Mucosa of descending colon (tissue), 3 donors: ENCODE results near the gene URB2. TPM values are rescaled to one million over a fixed set of nuclear protein-coding genes. Genes with fewer than 3 reads are reported as not detected.

Experiments
- ATAC-seq: fragments of 200-7000 bp; cut with Tn5 transposase; one replicate; pipeline ENCODE4 v1.9.1; 2020; ENCODE audit warnings: mild to moderate bottlenecking, moderate library complexity
- DNase-seq, 3 donors: peaks; one replicate each; pipeline ENCODE4 v3.0.0-alpha.2; 2020
- H3K36me3 ChIP-seq: fragments of 200-600 bp; one replicate; pipeline ENCODE4 v1.8.0; 2021; ENCODE audit warnings: low read depth, mild to moderate bottlenecking
- H3K4me1 ChIP-seq: fragments of 200-600 bp; one replicate; pipeline ENCODE4 v1.8.0; 2021; ENCODE audit warnings: low read depth, mild to moderate bottlenecking
- H3K4me3 ChIP-seq: fragments of 200-600 bp; one replicate; pipeline ENCODE4 v1.8.0; 2021; ENCODE audit warnings: mild to moderate bottlenecking
- H3K9me3 ChIP-seq: fragments of 200-600 bp; one replicate; pipeline ENCODE4 v1.8.0; 2021; ENCODE audit warnings: mild to moderate bottlenecking
- intact Hi-C, 2 donors: fragments of 100-400 bp; cut with DNase I in 1 of 2; cut with micrococcal nuclease in 1 of 2; formaldehyde crosslinking; loops; one replicate each; pipeline versions ENCODE4 v1.11.0 to v1.11.1; 2022; cut with DNase I, micrococcal nuclease
- long read RNA-seq, 2 donors: library from polyadenylated mRNA; unstranded; transcript quantifications; one replicate each; pipeline ENCODE4 v2.0.0, GENCODE V29; 2019 to 2021
- total RNA-seq, 3 donors: library from RNA; stranded (reverse); fragmentation: NEBNext Ultra II Directional in 2 of 3; extraction: Animal tissue kit (Norgen Biotek cat#: 25700) in 2 of 3; gene quantifications; one replicate each; pipeline versions ENCODE4 v1.2.1 to v1.2.4, GENCODE V29; 2021 to 2023
- TF ChIP-seq, protein P1 (sequence below): fragments of 200-600 bp; IDR thresholded peaks from one replicate; pipeline ENCODE4 v1.8.0; 2022; ENCODE audit warnings: antibody characterized with exemption, mild to moderate bottlenecking
- donor health status: DM: no; HTN: no; CAD: no; lungs with moderate emphysema.
- donor health status: DM: no; HTN: no; CAD: no.
- donor health status: DM: no; HTN: yes; CAD: no.

Gene URB2
- 1 to 10 TPM; 5.5 to 8.3 (median 6.7) TPM for total RNA-seq
- long read RNA-seq, donor 1, full-length matches to known transcripts = 2 of 3 reads
- long read RNA-seq, donor 1, partial matches to known transcripts = 0 of 3 reads
- long read RNA-seq, donor 1, other reads (novel, unspliced or antisense) = 1 of 3 reads
- long read RNA-seq, donor 2, partial matches to known transcripts = 0 of 2 reads
- long read RNA-seq, donor 2, other reads (novel, unspliced or antisense) = 2 of 2 reads

DNA sequence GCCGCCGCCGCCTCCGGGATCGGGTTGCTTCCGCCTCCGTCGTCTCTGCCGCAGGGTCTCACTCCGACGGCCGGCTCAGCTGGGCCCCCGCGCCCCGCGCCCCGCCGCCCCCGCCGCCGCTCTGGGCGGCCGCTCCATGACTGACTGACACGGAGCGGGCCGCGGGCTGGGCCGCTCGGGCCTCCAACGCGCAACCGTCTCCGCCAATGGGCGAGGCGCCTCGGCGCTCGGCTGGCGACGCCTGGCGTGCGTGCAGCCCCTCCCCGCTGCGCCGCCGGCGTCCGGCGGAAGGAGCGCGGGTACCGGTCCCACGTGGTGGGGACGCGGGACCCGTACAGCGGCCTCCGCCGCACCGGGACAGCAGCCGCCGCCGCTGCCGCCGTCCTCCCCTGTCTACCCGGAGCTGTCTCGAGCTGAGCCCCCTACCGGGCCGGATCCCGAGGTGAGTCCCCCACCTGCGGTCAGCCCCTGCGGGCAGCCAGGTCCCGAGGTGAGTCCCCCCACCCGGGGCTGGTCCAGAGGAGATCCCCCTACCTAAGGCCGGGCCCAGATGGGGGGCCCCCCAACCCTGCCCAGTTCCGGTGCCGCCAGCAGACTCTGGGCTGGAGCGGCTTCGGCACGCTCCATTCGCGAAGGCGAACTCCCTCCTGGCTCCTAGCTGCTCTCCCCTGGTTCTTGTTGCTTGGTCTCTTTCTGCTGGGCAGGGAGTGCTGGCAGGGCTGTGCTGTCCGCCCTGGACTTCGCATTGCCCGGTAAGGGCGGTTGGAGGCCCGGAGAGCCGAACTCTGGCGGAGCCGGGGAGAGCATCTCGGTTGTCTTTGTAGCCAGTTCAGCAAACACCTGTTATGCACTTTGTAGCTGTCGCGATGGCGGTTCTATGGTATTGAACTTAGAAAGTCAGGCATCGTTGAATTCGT is at the start of gene URB2, which contains the start of gene TAF5L:
Gene URB2, plus strand, starts transcription at position 333 of the 917 bp plus-strand sequence. CDS start 1,387 bp downstream, outside the sequence.
Gene TAF5L, minus strand, starts transcription at position 208 of the 917 bp plus-strand sequence. CDS start 11,640 bp downstream, outside the sequence.
- intact Hi-C loops = loop anchor here in 1 of 2 donors (10.0 kb wide), 1 partner anchor 71 kb away; the partner anchor contains the start of gene ABCB10
- DNase-seq (peak; percentile 84 to 93 (median 92)), ATAC-seq (peak; percentile 98)
- Histone ChIP-seq H3K4me1 (peaks cover 23% of the 10 kb centered on the region), H3K9me3 (no peaks in the 10 kb centered on the region), H3K36me3 (no peaks in the 10 kb centered on the region), H3K4me3 (peak within 1 kb of the TSS; percentile 90)
- TF ChIP-seq, protein P1, sequence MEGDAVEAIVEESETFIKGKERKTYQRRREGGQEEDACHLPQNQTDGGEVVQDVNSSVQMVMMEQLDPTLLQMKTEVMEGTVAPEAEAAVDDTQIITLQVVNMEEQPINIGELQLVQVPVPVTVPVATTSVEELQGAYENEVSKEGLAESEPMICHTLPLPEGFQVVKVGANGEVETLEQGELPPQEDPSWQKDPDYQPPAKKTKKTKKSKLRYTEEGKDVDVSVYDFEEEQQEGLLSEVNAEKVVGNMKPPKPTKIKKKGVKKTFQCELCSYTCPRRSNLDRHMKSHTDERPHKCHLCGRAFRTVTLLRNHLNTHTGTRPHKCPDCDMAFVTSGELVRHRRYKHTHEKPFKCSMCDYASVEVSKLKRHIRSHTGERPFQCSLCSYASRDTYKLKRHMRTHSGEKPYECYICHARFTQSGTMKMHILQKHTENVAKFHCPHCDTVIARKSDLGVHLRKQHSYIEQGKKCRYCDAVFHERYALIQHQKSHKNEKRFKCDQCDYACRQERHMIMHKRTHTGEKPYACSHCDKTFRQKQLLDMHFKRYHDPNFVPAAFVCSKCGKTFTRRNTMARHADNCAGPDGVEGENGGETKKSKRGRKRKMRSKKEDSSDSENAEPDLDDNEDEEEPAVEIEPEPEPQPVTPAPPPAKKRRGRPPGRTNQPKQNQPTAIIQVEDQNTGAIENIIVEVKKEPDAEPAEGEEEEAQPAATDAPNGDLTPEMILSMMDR = peak; percentile 8

DNA sequence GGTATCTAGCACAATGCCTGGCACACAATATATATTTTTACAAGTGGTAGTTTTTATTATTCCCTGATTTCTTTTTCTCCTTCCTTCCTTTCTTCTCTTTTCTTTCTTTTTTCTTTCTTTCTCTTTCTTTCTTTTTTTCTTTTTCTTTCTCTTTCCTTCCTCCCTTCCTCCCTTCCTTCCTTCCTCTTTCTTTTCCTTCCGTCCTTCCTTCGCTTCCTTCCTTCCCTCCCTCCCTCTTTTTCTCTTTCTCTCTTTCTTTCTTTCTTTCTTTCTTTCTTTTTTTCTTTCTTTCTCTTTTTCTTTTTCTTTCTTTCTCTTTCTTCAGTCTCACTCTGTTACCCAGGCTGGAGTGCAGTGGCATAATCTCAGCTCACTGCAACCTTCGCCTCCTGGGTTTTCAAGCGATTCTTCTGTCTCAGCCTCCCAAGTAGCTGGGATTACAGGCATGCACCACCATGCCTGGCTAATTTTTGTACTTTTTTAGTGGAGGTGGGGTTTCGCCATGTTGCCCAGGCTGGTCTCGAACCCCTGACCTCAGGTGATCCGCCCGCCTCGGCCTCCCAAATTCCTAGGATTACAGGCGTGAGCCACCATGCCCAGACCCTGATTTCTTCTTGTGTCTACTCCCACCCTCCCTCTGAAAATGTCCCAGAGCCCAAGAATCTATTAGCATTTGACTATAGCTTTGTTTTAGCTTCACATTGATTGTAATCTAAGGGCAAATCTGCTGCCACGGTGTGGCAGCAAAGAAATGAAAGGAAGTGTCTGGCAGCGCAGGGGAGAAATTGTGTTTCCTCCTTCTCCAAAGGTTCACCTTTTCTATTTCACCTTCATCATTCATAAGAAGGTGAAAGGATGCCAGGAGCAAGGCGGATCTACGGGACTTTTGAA is 47.6 kb upstream of the URB2 start:
- peak; percentile 68 for ATAC-seq
- DNase-seq = no peak

DNA sequence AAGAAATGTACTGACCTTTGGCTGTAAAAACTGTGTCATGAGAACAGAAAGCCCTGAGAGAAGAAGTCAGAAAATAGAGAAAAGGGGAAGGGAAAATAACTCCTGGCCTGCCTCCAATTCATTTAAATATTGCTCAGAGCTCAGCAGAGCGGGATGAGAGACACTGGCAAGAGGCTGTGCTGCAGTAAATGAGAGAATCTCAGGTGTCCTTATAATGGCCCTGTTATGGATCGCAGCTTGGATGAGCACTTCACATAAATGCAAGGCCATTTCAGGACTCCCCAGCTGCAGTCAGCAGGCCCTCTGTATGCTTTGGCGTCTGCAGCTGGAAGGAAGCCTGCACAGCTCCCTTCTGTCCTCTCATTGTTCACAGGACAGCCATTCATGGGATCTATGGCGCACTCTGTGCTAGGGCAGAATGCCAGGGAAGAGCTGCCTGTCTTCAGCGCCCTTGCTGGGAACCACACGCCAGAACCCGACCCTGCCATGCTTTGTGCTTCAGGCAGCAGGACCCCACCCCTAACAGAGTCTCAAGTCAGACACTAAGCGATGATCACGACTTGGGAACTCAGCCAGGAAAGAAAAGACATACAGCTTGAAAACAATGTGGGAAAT is 46.9 kb upstream of the URB2 start:
- no peaks in the 10 kb centered on the region for H3K9me3 ChIP-seq
- ATAC-seq = peak; percentile 76
- H3K4me1 ChIP-seq = peaks cover 8% of the 10 kb centered on the region
- H3K36me3 ChIP-seq = no peaks in the 10 kb centered on the region
- intact Hi-C loops = no loop called here
- no peak overlapping the region for H3K4me3 ChIP-seq
- TF ChIP-seq, protein P1 = no peak
- peak in 2 of 3 donors; percentile 47 to 50 for DNase-seq

More for the DNA sequence above, 47.6 kb upstream of the URB2 start:
- H3K4me3 ChIP-seq = no peak overlapping the region
- intact Hi-C loops = no loop called here
- H3K4me1 ChIP-seq = peaks cover 8% of the 10 kb centered on the region
- TF ChIP-seq, protein P1 = no peak
- no peaks in the 10 kb centered on the region for H3K36me3 ChIP-seq
- no peaks in the 10 kb centered on the region for H3K9me3 ChIP-seq

DNA sequence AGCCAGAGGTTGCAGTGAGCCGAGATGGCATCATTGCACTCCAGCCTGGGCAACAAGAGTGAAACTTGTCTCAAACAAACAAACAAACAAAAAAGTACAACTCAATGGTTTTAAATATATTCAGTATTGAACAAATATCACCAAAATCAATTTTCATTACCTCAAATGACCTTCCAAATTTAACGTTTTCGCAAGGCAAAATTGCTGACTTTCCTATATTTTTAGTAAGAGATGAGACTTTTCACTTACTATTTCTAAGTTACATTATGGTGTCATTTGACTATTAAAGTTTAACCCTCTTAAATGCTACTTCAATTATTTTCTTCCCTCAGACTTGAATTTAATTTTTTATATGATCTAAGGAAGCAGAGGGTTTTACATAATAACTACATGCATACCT is 44.6 kb upstream of the URB2 start:
- no peak for ATAC-seq
- no peak for DNase-seq
- intact Hi-C loops = no loop called here
- H3K36me3 ChIP-seq = no peaks in the 10 kb centered on the region
- H3K4me3 ChIP-seq = no peak overlapping the region
- H3K4me1 ChIP-seq = peaks cover 8% of the 10 kb centered on the region
- H3K9me3 ChIP-seq = no peaks in the 10 kb centered on the region
- TF ChIP-seq, protein P1 = no peak
